ENCODE measurements around the gene GALNT10.

- TF ChIP-seq, protein P1, sequence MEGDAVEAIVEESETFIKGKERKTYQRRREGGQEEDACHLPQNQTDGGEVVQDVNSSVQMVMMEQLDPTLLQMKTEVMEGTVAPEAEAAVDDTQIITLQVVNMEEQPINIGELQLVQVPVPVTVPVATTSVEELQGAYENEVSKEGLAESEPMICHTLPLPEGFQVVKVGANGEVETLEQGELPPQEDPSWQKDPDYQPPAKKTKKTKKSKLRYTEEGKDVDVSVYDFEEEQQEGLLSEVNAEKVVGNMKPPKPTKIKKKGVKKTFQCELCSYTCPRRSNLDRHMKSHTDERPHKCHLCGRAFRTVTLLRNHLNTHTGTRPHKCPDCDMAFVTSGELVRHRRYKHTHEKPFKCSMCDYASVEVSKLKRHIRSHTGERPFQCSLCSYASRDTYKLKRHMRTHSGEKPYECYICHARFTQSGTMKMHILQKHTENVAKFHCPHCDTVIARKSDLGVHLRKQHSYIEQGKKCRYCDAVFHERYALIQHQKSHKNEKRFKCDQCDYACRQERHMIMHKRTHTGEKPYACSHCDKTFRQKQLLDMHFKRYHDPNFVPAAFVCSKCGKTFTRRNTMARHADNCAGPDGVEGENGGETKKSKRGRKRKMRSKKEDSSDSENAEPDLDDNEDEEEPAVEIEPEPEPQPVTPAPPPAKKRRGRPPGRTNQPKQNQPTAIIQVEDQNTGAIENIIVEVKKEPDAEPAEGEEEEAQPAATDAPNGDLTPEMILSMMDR (IDR thresholded peaks at IDR 0.05) = no peak
- no peak for TF ChIP-seq POLR2AphosphoS5 (IDR thresholded peaks at IDR 0.05; ENCODE audit: insufficient read depth in 1 of 2, low read depth in 1 of 2)
- no peak for TF ChIP-seq POLR2A (IDR thresholded peaks at IDR 0.05)
These were observed 274.6 kb downstream of the GALNT10 start for GRCh38 chr5:154465169-154465568.
